GM18951 (cell line): Measurements from ENCODE around the gene SUMO4.

Experiments used
- POLR2A ChIP-seq: IDR thresholded peaks from 4 replicates; pipeline ENCODE4 v1.6.1; 2011; ENCODE audit warnings: mild to moderate bottlenecking; ENCODE audit not compliant: insufficient read length, insufficient read depth; ENCODE audit errors: extremely low read depth
- in situ Hi-C: fragments of 300-500 bp; cut with MboI; formaldehyde crosslinking; loops from one replicate; pipeline ENCODE4 v1.12.0; 2022; ENCODE audit warnings: low sequenced_read_pairs, mixed read lengths, inconsistent platforms; ENCODE audit not compliant: unreplicated experiment

SUMO4 gene

GRCh38 chr6:149372062-149372461 is 28.0 kb upstream of the SUMO4 start:
- in situ Hi-C loops: no loop called here
- TF ChIP-seq POLR2A: no peak

DNA sequence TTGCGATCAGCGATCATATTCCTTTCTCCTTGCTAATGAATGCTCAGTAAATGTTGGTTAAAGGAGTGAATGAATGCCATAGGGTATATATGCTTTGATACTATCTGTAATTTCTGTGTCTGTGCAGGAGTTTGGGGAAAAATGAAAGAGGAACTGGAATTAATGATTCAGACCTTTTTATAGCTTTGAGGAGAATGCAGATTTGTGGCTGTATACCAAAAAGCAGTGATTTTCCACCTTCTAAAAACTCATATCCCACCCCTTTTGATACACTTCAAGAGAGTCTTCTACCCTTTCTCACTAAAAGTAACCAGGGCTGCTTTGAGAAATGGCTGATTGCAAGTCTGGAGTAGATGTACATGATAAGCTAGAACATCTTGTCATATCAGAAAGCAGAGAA is 26.6 kb upstream of the SUMO4 start:
- TF ChIP-seq POLR2A: no peak
- in situ Hi-C loops: no loop called here

DNA sequence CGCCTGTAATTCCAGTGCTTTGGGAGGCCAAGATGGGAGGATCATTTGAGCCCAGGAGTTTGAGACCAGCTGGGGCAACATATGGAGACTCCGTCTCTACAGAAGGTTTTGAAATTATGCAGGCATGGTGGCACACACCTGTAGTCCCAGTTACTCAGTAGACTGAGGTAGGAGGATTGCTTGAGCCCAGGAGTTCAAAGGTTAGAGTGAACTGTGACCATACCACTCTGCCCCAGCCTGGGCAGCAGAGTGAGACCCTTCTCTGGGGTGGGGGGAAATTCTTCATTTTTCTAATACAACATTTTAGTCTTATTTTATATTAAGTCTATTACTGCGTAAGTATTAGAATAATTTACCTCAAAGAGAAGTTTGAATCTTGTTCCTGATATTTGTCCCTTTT is 20.1 kb upstream of the SUMO4 start:
- in situ Hi-C loops: no loop called here
- TF ChIP-seq POLR2A: no peak

- in situ Hi-C loops: no loop called here
- no peak for TF ChIP-seq POLR2A
Measured at GRCh38 chr6:149380523-149380922, 19.5 kb upstream of the SUMO4 start.

DNA sequence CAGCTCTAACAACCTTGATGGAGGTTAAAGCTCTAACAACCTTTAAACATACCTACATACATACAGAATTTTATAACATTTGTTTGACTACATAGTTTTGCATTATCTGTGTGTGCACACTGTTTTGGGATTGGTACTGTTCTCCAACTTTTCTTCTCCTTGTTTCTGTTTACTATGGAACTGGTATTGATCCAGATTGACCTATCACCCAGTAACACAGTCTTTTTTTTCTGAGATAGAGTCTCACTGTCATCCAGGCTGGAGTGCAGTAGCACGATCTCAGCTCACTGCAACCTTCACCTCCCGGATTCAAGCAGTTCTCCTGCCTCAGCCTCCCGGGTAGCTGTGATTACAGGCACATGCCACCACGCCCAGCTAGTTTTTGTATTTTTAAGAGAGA is 16.7 kb upstream of the SUMO4 start:
- TF ChIP-seq POLR2A: no peak
- in situ Hi-C loops: no loop called here

DNA sequence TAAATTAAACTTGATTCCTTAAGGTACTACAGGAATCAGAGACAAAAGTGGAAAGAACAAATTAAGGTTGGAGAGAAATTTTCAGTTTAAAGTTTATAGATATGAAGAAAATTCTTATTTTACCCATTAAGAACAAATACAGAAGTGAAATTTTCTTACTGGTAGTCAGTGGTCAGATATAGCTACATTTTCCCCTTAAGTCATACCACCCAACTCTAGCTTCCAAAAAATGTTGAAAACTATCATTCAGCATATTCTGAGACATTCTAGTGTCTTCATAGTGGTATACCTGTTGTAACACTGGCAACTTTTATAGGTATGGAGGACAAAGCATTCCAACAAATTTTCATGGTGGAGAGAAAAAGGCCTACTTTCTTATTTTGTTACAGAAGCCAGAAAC is 15.6 kb upstream of the SUMO4 start:
- in situ Hi-C loops: no loop called here
- no peak for TF ChIP-seq POLR2A

DNA sequence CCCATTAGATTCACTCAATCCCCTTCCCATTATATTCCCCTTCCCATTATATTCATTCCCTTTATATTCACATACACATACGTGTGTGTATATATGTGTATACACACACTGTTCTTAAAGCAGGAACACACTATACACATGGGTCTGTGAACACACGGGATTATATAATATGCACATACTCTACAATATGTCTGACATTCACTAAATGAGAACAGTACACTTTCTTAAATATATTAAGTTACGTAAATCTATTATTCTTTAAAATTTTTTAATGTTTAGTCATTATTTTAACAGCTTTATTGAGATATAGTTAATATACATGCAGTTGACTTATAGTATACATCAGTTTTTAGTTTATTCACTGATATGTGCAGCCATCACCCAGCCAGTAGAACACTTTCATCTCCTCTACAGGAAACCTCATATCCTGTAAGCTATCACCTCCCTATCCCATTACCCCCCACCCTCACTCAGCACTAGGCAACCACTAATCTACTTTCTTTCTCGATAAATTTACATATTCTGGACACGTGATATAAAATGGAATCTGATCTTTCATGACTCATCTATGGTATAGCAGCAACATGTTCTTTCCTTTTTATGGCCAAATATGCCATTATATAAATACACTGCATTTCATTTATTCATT is 13.9 kb upstream of the SUMO4 start:
- TF ChIP-seq POLR2A: no peak
- in situ Hi-C loops: no loop called here

DNA sequence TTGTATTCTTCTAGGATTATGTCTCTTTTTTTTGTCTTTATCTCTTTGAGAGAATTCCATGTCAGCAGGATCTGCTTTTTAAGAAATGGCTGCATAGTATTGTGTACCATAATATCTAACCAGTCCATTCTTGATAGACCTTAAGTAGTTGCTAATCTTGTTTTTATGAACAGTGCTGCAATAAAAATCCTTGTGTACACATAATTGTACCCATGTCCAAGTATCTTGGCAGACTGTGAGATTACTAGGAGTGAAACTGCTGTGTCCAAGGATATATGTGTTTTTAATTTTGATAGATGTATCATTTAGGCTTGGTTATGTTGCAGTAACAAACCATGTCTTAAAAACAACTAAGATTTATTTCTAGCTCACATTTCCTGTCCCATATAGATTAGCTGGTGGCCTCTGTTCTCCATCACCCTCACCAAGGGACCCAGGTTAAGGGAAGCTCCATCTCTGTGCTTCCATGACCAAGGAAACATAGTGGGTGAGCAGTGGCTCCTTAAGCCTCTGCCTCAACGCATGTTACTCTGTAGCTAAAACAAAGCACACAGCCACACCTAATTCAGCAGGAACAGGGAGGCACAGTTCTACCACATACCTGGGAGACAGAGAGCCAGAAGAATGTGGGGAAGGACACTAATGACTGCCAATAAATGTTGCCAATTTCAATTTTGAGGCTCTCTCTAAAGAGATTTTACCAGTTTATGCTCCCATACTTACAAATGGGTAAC is 12.1 kb upstream of the SUMO4 start:
- no peak for TF ChIP-seq POLR2A
- in situ Hi-C loops: no loop called here

DNA sequence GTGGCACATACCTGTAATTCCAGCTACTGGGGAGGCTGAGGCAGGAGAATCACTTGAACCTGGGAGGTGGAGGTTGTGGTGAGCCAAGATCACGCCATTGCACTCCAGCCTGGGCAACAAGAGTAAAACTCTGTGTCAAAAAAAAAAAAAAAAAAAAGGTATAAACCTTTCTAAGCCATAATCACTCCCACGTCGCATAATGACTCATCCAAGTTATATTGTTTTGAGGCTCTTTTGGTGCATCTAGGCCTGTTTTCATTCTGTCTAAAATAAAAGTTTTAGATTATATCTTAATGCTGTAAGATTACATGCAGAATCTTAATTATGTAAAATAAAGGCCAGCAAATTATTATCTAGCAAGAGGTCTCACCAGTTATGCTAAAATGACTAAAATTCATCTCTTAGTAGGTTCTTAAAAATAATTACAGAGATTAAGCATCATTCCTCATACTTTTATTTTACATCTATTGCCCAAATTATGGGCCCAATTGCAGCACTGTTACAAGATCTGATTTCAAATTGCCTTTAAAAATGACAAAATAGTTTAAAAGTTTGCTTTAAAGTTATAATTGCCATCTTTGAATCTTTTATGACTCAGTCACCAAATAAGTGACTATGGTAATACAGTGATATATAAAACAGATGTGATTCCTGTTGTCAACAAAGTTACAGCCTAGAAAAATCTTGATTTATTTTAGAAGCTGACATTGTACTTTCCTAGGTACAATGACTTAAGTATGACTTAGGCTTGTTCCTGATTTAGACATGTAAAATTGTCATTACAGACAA is 10.4 kb upstream of the SUMO4 start:
- TF ChIP-seq POLR2A: no peak
- in situ Hi-C loops: no loop called here

GRCh38 chr6:149392093-149392492 is 8.0 kb upstream of the SUMO4 start:
- in situ Hi-C loops: no loop called here
- TF ChIP-seq POLR2A: no peak

DNA sequence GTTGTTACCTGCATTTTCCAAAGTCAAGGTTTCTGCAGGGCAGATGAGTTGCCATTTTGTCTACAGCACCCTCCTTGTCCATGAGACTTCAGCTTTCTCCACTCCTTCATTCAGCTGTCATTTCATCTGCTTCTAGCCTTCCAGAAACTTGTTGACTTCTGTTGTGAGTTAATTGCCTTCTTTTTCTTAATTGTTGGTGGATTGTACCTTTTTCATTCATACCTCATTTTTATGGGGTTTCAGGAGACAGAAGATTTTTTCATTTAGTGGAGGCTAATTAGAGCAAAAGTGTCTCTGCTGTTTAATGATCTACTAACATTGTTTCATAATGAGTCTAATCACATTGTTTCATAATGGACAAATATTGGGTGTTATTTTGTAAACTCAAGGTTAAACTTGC is 7.5 kb upstream of the SUMO4 start:
- no peak for TF ChIP-seq POLR2A
- in situ Hi-C loops: no loop called here

GRCh38 chr6:149393002-149393679 is 6.9 kb upstream of the SUMO4 start:
- TF ChIP-seq POLR2A: no peak
- in situ Hi-C loops: no loop called here

DNA sequence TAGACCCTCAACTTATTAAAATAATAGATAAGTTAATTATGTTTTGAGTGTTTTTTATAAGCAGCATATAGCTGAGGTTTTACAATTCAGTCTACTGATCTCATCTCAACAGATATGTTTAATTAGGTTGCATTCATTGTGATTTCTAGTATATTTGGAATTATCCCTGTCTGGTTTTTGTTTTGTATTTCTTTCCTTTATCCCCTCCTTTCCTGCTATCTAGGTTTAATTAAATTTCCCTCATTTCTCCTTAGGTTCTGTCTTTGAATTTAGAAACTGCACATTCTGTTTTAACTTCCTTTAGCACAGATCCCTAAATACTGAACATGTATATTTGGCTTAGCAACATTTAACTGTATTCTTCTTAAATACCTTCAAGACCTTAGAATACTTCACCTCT is 4.9 kb upstream of the SUMO4 start:
- no peak for TF ChIP-seq POLR2A
- in situ Hi-C loops: no loop called here

- in situ Hi-C loops: no loop called here
- TF ChIP-seq POLR2A: no peak
Measured at GRCh38 chr6:149397384-149397783, 2.7 kb upstream of the SUMO4 start.

DNA sequence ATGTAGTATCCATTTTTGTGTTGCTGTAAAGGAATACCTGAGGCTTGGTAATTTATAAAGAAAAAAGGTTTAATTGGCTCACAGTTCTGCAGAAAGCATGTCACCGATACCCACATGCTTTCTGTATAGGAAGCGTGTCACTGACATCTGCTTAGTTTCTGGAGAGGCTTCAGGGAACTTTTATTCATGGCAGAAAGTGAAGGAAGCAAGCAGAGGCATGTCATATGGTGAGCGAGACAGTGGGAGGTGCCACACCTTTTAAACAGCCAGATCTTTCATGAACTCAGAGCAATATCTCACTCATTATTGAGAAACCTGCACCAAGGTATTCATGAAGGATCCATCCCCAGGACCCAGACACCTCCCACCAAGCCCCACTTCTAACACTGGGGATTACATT is 3.5 kb downstream of the SUMO4 start:
- TF ChIP-seq POLR2A: no peak
- in situ Hi-C loops: no loop called here
